ENCODE results near the gene ALDH1A1. TPM values are rescaled to one million over a fixed set of nuclear protein-coding genes. Genes with fewer than 3 reads are reported as not detected.
A peak's percentile ranks its signal among the peaks of the same experiment; 100 is the strongest.

Gene ALDH1A1
- total RNA-seq, 4 donors from 2014 or later: 23.3 to 42.8 (median 30.9) TPM

DNA sequence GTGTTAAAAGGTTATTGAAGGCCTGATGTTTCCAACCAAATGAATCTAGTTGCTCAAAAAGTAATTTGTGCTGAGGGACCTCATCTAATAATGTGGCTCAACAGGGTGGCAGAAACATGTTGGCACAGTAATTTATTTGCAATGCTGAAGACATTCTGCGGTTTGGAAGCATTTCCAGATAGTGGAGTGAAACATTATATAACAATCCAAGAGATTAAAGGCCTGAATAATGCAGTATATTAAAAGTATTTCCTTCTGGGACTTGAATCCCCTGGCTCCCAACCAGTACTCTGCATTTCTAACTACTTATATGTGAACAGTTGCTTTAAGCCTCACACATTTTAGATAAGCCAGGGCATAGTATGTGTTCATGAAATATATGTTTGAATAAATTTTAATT is 25.9 kb upstream of the ALDH1A1 start:
- TF ChIP-seq, protein P1, sequence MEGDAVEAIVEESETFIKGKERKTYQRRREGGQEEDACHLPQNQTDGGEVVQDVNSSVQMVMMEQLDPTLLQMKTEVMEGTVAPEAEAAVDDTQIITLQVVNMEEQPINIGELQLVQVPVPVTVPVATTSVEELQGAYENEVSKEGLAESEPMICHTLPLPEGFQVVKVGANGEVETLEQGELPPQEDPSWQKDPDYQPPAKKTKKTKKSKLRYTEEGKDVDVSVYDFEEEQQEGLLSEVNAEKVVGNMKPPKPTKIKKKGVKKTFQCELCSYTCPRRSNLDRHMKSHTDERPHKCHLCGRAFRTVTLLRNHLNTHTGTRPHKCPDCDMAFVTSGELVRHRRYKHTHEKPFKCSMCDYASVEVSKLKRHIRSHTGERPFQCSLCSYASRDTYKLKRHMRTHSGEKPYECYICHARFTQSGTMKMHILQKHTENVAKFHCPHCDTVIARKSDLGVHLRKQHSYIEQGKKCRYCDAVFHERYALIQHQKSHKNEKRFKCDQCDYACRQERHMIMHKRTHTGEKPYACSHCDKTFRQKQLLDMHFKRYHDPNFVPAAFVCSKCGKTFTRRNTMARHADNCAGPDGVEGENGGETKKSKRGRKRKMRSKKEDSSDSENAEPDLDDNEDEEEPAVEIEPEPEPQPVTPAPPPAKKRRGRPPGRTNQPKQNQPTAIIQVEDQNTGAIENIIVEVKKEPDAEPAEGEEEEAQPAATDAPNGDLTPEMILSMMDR (IDR thresholded peaks at IDR 0.05 in 4 of 5, conservative IDR thresholded peaks at IDR 0.05 in 1 of 5): no peak
- TF ChIP-seq POLR2A (IDR thresholded peaks at IDR 0.05): no peak
- no peak overlapping the region for H3K4me3 ChIP-seq
- H3K4me1 ChIP-seq: peaks cover 0 to 27% of the 10 kb centered on the region in 2 donors
- intact Hi-C loops (cut with DNase I; ENCODE audit: low total_unique reads): no loop called here
- DNase-seq: no peak
- in situ Hi-C loops (cut with MboI; ENCODE audit: low sequenced_read_pairs in 4 of 4): no loop called here
- no peak for ATAC-seq
- no peaks in the 10 kb centered on the region for H3K9me3 ChIP-seq
- H3K27ac ChIP-seq: no peak overlapping the region
- no peaks in the 10 kb centered on the region for H3K27me3 ChIP-seq
- no peaks in the 10 kb centered on the region for H3K36me3 ChIP-seq

DNA sequence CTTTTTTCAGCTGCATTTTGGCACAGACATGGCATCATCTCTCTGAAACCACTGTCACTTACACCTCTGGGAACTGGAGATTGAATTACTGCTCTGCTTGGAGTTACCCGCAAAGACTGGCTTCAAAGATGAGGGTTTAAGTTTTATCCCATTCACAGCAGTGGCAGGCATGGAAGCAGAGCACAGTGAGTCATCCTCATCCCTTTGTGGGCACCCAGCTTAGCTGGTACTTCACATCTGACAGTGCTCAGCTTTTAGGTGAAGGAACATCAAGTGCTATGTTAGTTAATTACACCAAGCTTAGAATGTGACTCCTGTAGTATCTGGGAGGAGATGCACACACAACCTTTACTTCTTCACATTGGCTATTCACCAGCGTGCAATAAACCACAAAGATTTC is 24.8 kb upstream of the ALDH1A1 start:
- DNase-seq (peak in 1 of 2 donors; percentile 25), ATAC-seq (peak in 1 of 2 donors; percentile 94)
- in situ Hi-C loops (cut with MboI; ENCODE audit: low sequenced_read_pairs in 4 of 4) (no loop called here), intact Hi-C loops (cut with DNase I; ENCODE audit: low total_unique reads) (no loop called here)
- no peaks in the 10 kb centered on the region for H3K36me3 ChIP-seq
- no peak overlapping the region for H3K27ac ChIP-seq
- TF ChIP-seq POLR2A (IDR thresholded peaks at IDR 0.05): no peak
- TF ChIP-seq, protein P1 (IDR thresholded peaks at IDR 0.05 in 4 of 5, conservative IDR thresholded peaks at IDR 0.05 in 1 of 5): no peak
- H3K27me3 ChIP-seq: no peaks in the 10 kb centered on the region
- no peaks in the 10 kb centered on the region for H3K9me3 ChIP-seq
- no peak overlapping the region for H3K4me3 ChIP-seq
- peaks cover 0 to 16% of the 10 kb centered on the region in 2 donors for H3K4me1 ChIP-seq

DNA sequence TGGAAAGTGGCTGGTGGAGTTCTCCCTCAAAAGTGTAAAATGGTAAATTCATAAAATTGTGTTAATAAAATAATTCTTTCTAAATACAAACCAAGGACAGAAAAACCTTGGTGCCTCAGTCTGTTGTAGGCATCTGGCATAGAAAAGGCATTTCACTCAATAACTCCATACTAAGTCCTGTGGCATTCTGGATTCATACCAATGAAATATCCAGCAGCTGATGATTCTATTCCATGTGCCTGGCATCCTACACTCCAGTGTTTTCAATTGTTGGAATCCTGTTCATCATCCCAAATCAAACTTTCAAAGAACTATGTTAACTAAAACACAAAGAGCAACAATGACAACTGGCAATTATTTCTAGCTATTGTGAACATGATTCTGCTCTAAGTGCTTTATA is 21.6 kb upstream of the ALDH1A1 start:
- DNase-seq: no peak
- ATAC-seq: no peak
- TF ChIP-seq, protein P1 (IDR thresholded peaks at IDR 0.05 in 4 of 5, conservative IDR thresholded peaks at IDR 0.05 in 1 of 5): no peak
- no peak for TF ChIP-seq POLR2A (IDR thresholded peaks at IDR 0.05)
- intact Hi-C loops (cut with DNase I; ENCODE audit: low total_unique reads) (no loop called here), in situ Hi-C loops (cut with MboI; ENCODE audit: low sequenced_read_pairs in 4 of 4) (no loop called here)
- Histone ChIP-seq H3K36me3 (no peaks in the 10 kb centered on the region), H3K4me3 (no peak overlapping the region), H3K27me3 (no peaks in the 10 kb centered on the region), H3K9me3 (no peaks in the 10 kb centered on the region), H3K27ac (no peak overlapping the region), H3K4me1 (peaks cover 0 to 8% of the 10 kb centered on the region in 2 donors)

DNA sequence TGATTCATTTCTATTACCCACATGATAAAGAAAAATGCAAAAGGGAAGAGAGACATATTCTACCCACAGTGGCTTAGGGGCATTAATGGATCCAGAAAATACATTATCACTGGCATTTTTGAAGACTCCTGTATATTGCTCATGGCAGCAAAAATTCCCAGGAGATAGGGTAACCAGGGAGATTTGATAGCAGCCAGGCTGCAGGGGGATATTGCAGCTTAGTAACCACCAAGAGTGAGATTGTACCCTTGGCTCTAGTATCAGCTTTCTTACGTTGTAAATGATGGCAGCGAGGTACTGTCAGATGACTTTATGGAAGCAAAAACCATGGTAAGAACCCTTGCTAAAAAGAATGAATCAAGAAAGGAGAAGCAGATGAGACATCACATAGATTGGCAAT is 19.8 kb upstream of the ALDH1A1 start:
- Histone ChIP-seq H3K27ac (no peak overlapping the region), H3K36me3 (no peaks in the 10 kb centered on the region), H3K4me3 (no peak overlapping the region), H3K9me3 (no peaks in the 10 kb centered on the region), H3K27me3 (no peaks in the 10 kb centered on the region), H3K4me1 (no peaks in the 10 kb centered on the region)
- no peak for ATAC-seq
- in situ Hi-C loops (cut with MboI; ENCODE audit: low sequenced_read_pairs in 4 of 4): no loop called here
- intact Hi-C loops (cut with DNase I; ENCODE audit: low total_unique reads): no loop called here
- no peak for DNase-seq
- no peak for TF ChIP-seq POLR2A (IDR thresholded peaks at IDR 0.05)
- TF ChIP-seq, protein P1 (IDR thresholded peaks at IDR 0.05 in 4 of 5, conservative IDR thresholded peaks at IDR 0.05 in 1 of 5): no peak

DNA sequence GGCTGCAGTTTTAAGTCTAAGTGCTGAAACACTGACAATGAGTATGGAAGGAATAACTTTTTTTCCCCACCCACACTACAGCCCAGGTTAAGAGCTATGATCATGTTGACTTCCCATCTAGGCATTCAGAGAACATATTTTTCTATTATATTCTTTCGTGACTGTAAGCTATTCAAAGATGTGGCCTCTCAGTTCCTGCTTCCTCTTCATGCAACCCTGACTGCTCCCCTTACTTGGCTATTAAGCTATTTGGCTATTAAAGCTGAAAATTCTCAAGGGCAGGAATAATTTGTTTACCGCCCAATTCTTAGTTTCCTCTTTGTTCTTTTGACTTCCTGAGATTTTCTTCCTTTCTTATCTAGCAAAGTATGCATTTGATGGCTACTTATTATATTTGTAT is 18.6 kb upstream of the ALDH1A1 start:
- H3K4me1 ChIP-seq: no peaks in the 10 kb centered on the region
- H3K27ac ChIP-seq: no peak overlapping the region
- intact Hi-C loops (cut with DNase I; ENCODE audit: low total_unique reads) (no loop called here), in situ Hi-C loops (cut with MboI; ENCODE audit: low sequenced_read_pairs in 4 of 4) (no loop called here)
- DNase-seq (no peak), ATAC-seq (no peak)
- H3K36me3 ChIP-seq: no peaks in the 10 kb centered on the region
- H3K27me3 ChIP-seq: no peaks in the 10 kb centered on the region
- H3K9me3 ChIP-seq: no peaks in the 10 kb centered on the region
- H3K4me3 ChIP-seq: no peak overlapping the region
- TF ChIP-seq, protein P1 (IDR thresholded peaks at IDR 0.05 in 4 of 5, conservative IDR thresholded peaks at IDR 0.05 in 1 of 5): no peak
- no peak for TF ChIP-seq POLR2A (IDR thresholded peaks at IDR 0.05)
